Lower leg skin (tissue), 3 donors: ENCODE data around the gene HTR2B.

Source experiments
- CTCF ChIP-seq, 3 donors: fragments of 450-650 bp; IDR thresholded peaks; one replicate each; pipeline ENCODE4 v1.5.1; 2016; ENCODE audit warnings: antibody characterized with exemption in 3 of 3, mild to moderate bottlenecking in 3 of 3, moderate library complexity in 2 of 3
- POLR2A ChIP-seq, 2 donors: fragments of 450-650 bp; IDR thresholded peaks; one replicate each; pipeline ENCODE4 v1.6.1; 2016 to 2017; ENCODE audit warnings: antibody characterized with exemption in 2 of 2, mild to moderate bottlenecking in 1 of 2, moderate library complexity in 1 of 2

DNA sequence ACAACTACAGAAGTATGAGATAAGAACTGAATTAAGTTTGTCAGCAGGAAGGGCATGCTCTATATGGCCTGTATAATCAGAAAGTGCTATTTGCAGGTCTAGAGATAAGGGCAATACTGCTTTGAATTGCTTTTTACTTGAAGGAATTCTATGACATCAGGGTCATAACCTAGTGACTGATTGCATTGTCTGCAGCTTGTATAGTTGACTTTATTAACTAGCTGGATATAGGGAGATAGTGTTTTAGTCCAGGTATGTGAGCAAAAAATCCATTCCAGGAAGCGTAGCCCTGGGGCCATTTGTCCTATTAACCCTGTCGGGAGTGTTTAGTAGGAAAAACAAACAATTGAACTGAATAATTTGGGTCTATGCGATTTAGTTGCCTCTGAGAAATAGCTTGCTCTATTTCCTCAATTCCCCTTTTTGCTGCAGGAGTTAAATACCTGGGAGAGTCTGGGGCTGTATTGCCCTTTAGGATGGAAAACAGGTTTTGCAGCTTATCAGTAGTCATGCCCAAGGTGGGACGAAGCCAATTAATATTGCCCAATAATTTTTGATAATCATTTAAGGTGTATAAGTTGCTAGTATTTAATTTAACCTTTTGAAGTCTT, 30.0 kb downstream of the HTR2B start:
- TF ChIP-seq CTCF (IDR thresholded peaks at IDR 0.05) (no peak), POLR2A (IDR thresholded peaks at IDR 0.05) (no peak)
